ENCODE measurements around the gene SYNJ2BP.

Gene SYNJ2BP

DNA sequence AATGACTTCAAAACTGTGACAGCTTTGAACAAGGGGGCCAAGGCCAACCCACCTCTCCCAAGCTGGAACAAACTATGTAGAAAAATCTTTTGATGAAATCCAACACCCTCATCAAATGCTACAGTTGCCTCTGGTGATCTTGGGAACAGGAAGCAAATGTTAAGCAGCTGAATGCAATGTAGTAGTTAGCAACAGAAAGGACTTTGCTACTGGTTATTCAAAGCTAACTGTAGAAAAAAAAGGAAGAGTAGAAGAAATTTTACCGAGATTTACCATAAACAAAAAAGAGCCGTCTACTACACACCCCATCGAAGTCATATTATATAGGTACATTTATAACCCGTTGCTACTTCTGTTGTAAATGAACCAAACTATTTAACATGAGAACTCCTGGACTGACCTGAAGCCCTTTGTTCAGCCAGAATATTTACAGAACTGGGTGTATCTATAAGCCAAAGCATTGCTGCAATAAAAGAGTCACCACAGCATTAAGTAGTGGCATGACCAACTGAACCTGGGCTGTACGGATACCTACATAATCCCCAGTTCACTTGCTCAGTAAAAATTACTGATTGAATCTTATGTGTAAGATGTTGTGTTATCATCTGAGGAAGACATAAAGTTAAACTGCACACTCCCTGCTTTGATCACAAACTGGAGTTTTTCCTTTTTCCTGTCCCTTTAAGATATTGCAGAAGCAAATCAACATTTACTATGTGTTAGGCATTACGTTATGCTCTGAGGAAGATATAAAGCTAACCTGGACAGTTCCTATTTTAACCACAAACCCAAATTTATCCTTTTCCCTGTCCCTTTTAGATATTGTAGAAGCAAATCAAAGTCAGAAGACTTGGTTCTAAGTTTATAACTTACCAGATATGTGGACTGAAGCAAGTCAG is 25.1 kb downstream of the SYNJ2BP start:
- no peak for DNase-seq

DNA sequence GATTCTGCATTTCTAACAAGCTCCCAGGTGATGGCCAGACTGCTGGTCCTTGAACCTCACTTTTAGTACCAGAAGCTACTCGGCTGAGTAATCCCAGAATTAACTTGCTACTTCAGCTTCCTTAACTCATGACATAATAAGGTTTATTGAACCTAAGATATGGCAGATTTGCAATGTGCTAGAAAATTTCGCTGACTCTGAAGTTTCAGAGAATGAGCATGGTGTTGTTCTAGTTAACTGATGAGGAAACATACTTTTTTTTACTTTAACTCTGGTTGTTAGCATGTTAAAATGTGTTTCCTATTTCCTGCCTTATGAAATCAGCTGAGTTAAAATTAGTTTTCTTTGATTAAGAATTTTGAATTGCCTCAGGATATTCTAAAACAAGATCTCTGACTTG is 34.4 kb downstream of the SYNJ2BP start:
- DNase-seq, result no peak

- DNase-seq, result no peak
Measured at GRCh38 chr14:70380824-70381223, 36.1 kb downstream of the SYNJ2BP start.

- DNase-seq, result no peak
Measured at GRCh38 chr14:70378696-70379095, 38.2 kb downstream of the SYNJ2BP start.
